Lung (tissue), 12 donors: ENCODE results near the gene NOTCH2. TPM values are rescaled to one million over a fixed set of nuclear protein-coding genes. Genes with fewer than 3 reads are reported as not detected.

Experiments
- ATAC-seq: fragments of 200-7000 bp; cut with Tn5 transposase; one replicate; pipeline ENCODE4 v1.9.1; 2020; ENCODE audit warnings: moderate number of reproducible peaks; ENCODE audit not compliant: insufficient read depth, low FRiP score
- DNase-seq, 3 donors: peaks; one replicate each; pipeline ENCODE4 v3.0.0-alpha.2; 2013 to 2017
- H3K27ac ChIP-seq, 2 donors: one replicate each; pipeline ENCODE4 v1.5.1; 2013; ENCODE audit warnings: mild to moderate bottlenecking in 2 of 2, moderate library complexity in 2 of 2, control low read depth in 1 of 2, inconsistent platforms in 1 of 2, low read depth in 1 of 2, low read length in 1 of 2
- H3K27me3 ChIP-seq, 3 donors: one replicate each; pipeline ENCODE4 v1.5.1; 2013; ENCODE audit warnings: low read length in 2 of 3; ENCODE audit not compliant: control insufficient read depth in 3 of 3, insufficient read depth in 3 of 3
- H3K36me3 ChIP-seq, 4 donors: one replicate each; pipeline ENCODE4 v1.5.1; 2013; ENCODE audit warnings: low read length in 4 of 4, mild to moderate bottlenecking in 1 of 4, moderate library complexity in 1 of 4; ENCODE audit not compliant: control insufficient read depth in 4 of 4, insufficient read depth in 4 of 4
- H3K4me1 ChIP-seq, 5 donors: one replicate each; pipeline ENCODE4 v1.5.1; 2013; ENCODE audit warnings: low read length in 5 of 5, mild to moderate bottlenecking in 2 of 5, moderate library complexity in 1 of 5; ENCODE audit not compliant: control insufficient read depth in 5 of 5, insufficient read depth in 5 of 5
- H3K4me3 ChIP-seq: one replicate; pipeline ENCODE4 v1.5.1; 2013; ENCODE audit warnings: mild to moderate bottlenecking, control low read depth, moderate library complexity
- H3K9ac ChIP-seq, 2 donors: one replicate each; pipeline ENCODE4 v1.5.1; 2013; ENCODE audit warnings: low read length in 2 of 2, control low read depth in 1 of 2; ENCODE audit not compliant: insufficient read depth in 1 of 2
- H3K9me3 ChIP-seq, 4 donors: one replicate each; pipeline ENCODE4 v1.5.1; 2013; ENCODE audit warnings: low read length in 3 of 4, mild to moderate bottlenecking in 1 of 4, moderate library complexity in 1 of 4; ENCODE audit not compliant: control insufficient read depth in 4 of 4, insufficient read depth in 3 of 4
- CTCF ChIP-seq: IDR thresholded peaks from 2 replicates; pipeline ENCODE4 v1.5.1; 2012; ENCODE audit warnings: mild to moderate bottlenecking; ENCODE audit errors: control extremely low read depth, extremely low read depth
- WGBS, 2 donors: extraction: QIAGEN DNeasy Blood & Tissue Kit; methylation state at CpG; one replicate each; pipeline ENCODE4 v1.1.7; 2013; 5-methylcytosine and 5-hydroxymethylcytosine counted together
- polyA plus RNA-seq, 2 donors: library from polyadenylated mRNA; stranded (reverse); fragments of 200-250 nt; gene quantifications; one replicate each; pipeline ENCODE4 v1.2.1, GENCODE V29; 2013
- total RNA-seq, 2 donors: library from RNA; depleted of rRNA in 1 of 2; stranded (reverse); fragments of >200 nt in 1 of 2; gene quantifications; one replicate each; pipeline ENCODE4 v1.2.1, GENCODE V29; 2014 to 2021
- donor health status: control.
- donor health status: control.
- donor health status: Bipolar disorder and iron deficiency.
- donor health status: healthy.
- donor health status: DM: yes; HTN: yes; CAD: no.

NOTCH2 gene
- total and polyA plus RNA-seq, 4 donors = 6.8 to 179 (median 80.3) TPM

GRCh38 chr1:119975006-119975405 lies 94.5 kb downstream of the NOTCH2 start:
- Histone ChIP-seq H3K4me3 (no peak overlapping the region), H3K36me3 (peaks cover 0 to 15% (median 3%) of the 10 kb centered on the region in 4 donors), H3K27ac (no peak overlapping the region), H3K9ac (no peak overlapping the region), H3K9me3 (no peaks in the 10 kb centered on the region), H3K4me1 (no peaks in the 10 kb centered on the region), H3K27me3 (no peaks in the 10 kb centered on the region)
- DNase-seq (no peak), ATAC-seq (no peak)
- TF ChIP-seq CTCF = no peak
- WGBS, 2 donors = 92 to 95% methylated on average over 2 of the region's 2 CpGs

DNA sequence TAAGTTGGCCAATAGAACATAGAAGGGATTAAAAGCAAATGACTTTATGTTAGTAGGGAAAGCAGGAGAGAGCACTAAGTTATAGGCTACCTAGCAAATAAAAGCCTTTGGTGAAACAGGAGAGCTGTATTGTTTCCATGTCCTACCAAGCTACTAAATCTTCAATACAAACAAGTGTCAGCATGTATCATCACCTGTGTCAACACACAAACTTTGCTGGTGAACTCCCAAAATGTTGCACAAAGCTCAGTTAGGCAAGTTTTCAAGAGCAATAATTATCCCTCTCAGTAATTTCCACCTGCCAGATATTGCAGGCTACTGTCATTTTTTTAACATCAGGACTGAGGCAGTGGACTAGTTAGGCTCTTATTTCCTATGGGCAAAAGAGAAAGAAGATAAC lies 95.4 kb downstream of the NOTCH2 start:
- Histone ChIP-seq H3K27ac (no peak overlapping the region), H3K27me3 (no peaks in the 10 kb centered on the region), H3K9me3 (no peaks in the 10 kb centered on the region), H3K4me1 (peaks cover 0 to 2% (median 0%) of the 10 kb centered on the region in 5 donors), H3K4me3 (no peak overlapping the region), H3K9ac (no peak overlapping the region), H3K36me3 (peaks cover 0 to 15% (median 7%) of the 10 kb centered on the region in 4 donors)
- ATAC-seq (no peak), DNase-seq (no peak)
- TF ChIP-seq CTCF = no peak

- no peak for ATAC-seq
- Histone ChIP-seq H3K36me3 (peaks cover 0 to 19% (median 14%) of the 10 kb centered on the region in 4 donors), H3K4me1 (peaks cover 0 to 4% (median 0%) of the 10 kb centered on the region in 5 donors), H3K9ac (no peak overlapping the region), H3K4me3 (no peak overlapping the region), H3K9me3 (no peaks in the 10 kb centered on the region), H3K27ac (no peak overlapping the region), H3K27me3 (no peaks in the 10 kb centered on the region)
- no peak for DNase-seq
- WGBS, 2 donors = 95 to 96% methylated on average over 4 of the region's 4 CpGs
- no peak for TF ChIP-seq CTCF
Measured at GRCh38 chr1:119971710-119972570, 97.5 kb downstream of the NOTCH2 start.
